ENCODE results near the gene COG3. TPM values are rescaled to one million over a fixed set of nuclear protein-coding genes. Genes with fewer than 3 reads are reported as not detected.
"Not testable (repeated sequence)": the region's sequence is repeated elsewhere in the genome, so short reads cannot be mapped to it uniquely, and the experiment has no call there.

Gene COG3, protein sequence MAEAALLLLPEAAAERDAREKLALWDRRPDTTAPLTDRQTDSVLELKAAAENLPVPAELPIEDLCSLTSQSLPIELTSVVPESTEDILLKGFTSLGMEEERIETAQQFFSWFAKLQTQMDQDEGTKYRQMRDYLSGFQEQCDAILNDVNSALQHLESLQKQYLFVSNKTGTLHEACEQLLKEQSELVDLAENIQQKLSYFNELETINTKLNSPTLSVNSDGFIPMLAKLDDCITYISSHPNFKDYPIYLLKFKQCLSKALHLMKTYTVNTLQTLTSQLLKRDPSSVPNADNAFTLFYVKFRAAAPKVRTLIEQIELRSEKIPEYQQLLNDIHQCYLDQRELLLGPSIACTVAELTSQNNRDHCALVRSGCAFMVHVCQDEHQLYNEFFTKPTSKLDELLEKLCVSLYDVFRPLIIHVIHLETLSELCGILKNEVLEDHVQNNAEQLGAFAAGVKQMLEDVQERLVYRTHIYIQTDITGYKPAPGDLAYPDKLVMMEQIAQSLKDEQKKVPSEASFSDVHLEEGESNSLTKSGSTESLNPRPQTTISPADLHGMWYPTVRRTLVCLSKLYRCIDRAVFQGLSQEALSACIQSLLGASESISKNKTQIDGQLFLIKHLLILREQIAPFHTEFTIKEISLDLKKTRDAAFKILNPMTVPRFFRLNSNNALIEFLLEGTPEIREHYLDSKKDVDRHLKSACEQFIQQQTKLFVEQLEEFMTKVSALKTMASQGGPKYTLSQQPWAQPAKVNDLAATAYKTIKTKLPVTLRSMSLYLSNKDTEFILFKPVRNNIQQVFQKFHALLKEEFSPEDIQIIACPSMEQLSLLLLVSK
- 8.8 TPM for polyA plus RNA-seq (2012; ENCODE audit: insufficient read depth, insufficient read length)

DNA sequence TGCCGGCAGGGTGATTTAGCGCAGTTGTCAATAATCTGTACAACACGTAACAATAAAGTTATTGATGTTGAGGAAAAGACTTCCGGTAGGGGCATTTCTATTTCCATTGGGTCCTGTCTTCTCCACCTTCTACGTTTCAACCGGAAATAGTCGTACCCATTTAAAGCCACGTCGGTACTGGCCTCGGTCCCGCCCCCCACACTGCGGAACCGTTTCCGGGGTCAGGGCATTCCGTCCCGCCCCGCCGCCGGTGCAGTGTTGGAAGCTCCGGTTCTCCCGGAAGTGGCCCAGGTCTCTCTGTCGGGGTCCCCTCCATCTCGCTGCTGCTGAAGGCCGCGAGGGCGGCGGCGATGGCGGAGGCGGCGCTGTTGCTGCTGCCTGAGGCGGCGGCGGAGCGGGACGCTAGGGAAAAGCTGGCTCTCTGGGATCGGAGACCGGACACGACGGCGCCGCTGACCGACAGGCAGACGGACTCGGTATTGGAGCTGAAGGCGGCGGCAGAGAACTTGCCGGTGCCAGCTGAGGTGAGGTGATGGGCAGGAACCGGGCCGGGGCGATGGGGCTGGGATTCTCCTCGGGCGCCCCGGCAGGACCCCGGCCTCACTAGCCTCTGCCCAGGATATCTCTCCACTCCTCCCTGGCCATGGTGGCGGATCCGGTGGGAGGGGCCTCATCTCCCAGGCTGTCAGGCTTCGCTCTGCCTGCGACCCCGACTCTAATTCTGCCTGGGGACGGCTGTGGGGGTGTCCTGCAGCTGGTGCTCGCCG is at the start of gene COG3:
Gene COG3, plus strand, starts transcription at position 253 of the 767 bp plus-strand sequence. Its CDS starts 98 bp downstream, at position 351.
- H3K4me3 ChIP-seq (ENCODE audit: low read length), result peak within 1 kb of the TSS; percentile 92
- DNase-seq (ENCODE audit: low read depth, low spot score), result peak; percentile 98

DNA sequence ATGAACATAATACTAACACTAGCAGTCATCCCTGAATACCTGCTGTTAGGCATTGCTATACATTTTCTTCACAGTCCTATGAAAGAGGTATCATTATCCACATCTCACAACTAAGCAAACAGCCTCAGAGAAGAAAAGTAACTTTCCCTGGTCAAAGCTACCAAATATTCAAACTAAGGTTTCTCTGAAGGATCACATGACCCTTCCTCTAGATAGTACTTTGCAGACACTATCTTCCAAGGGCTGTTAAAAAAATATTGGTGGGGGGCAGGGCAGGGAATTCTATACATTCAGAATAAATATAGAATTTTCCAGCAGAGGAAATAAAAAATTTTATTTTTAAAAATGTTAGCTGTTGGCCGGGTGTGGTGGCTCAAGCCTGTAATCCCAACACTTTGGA is 49.6 kb upstream of the COG3 start:
- H3K4me3 ChIP-seq (ENCODE audit: low read length), result no peak overlapping the region
- DNase-seq (ENCODE audit: low read depth, low spot score), result no peak

DNA sequence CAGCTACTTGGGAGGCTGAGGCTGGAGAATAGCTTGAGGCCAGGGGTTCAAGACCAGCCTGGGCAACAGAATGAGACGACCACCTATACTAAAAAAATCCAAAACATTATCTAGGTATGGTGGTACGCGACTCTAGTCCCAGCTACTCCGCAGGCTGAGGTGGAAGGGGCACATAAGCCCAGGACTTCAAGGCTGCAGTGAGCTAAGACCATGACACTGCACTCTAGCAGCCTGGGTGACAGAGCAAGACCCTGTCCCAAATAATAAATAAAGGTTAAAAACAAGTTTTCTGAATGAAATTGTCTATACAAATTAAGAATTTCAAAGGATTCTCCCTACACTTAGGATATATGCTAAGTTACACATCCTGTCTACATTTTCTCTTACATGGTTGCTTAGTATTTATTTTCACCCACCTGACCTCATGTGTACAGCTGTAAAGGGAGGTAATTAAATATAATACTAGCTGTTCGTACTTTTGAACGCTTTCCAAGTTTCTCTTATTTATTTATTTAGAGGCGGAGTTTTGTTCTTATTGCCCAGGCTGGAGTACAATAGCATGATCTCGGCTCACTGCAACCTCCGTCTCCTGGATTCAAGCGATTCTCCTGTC is 48.1 kb upstream of the COG3 start:
- no peak overlapping the region for H3K4me3 ChIP-seq (ENCODE audit: low read length)
- no peak for DNase-seq (ENCODE audit: low read depth, low spot score)

DNA sequence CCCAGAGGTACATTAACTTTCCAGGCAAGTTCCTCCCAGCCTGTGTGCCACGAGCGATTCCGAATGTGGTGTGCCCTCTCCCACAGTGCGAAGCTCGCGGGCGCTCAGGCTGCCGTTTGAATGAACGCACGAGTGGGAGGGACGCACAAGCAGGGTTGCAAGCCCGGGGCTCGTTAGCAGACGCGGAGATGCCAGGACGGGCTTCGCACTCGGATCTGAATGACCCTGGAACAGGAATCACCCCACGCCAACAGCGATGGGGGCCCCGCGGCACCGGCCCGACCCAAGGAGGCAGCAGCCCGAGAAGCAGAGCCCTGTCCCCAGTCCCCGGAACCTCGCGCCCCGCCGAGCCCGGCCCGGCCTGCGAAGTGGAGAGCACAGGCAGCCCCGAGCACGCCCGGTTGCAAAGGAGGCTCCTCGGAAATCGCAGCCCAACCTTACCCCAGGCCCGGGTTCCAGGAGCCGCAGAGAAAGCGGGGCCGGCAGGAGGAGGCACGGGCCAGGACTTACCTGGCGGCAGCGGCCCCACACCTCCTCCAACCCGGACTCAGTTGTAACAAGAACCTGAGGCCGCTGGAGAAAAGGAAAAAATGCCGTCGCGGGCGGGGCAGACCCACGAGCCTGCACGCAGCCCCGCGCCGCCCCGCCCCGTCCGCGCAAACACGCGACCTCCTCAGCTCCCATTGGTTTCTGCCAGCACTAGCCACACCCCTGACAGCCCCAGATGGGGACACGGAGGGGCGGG is 46.8 kb upstream of the COG3 start, which contains the start of gene SLC25A30:
Gene SLC25A30, minus strand, starts transcription at position 584 of the 745 bp plus-strand sequence. CDS start 6,948 bp downstream, outside the sequence.
- DNase-seq (ENCODE audit: low read depth, low spot score), result peak; percentile 70
- peak within 1 kb of the TSS; percentile 71 for H3K4me3 ChIP-seq (ENCODE audit: low read length)

DNA sequence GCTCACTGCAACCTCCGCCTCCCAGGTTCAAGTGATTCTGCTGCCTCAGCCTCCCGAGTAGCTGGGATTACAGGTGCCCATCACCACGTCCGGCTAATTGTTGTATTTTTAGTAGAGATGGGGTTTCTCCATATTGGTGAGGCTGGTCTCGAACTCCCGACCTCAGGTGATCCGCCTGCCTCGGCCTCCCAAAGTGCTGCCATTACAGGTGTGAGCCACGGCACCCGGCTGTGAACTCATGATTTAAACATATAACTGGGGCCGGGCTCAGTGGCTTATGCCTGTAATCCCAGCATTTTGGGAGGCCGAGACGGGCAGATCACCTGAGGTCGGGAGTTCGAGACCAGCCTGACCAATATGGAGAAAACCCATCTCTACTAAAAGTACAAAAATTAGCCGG is 45.4 kb upstream of the COG3 start:
- not testable (repeated sequence) for DNase-seq (ENCODE audit: low read depth, low spot score); H3K4me3 ChIP-seq (ENCODE audit: low read length)

DNA sequence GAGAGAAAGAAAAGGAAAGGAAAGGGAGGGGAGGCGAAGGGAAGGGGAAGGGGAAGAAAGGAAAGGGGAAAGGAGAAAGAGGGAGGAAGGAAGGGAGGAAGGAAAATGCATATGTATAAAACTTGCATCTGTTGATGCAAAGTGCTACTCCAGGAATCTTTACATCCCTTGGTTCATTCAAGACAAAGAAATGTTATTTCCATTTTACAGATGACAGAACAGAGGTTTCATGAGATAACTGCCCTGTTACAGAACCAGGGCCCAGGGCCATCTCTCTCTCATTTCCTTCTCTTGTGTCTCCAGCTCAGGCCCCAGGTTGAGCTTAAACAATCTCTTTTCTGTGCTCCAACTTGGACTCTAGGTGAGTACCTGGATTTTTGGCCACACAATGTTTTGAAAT is 44.8 kb upstream of the COG3 start:
- DNase-seq (ENCODE audit: low read depth, low spot score), result no peak
- no peak overlapping the region for H3K4me3 ChIP-seq (ENCODE audit: low read length)

DNA sequence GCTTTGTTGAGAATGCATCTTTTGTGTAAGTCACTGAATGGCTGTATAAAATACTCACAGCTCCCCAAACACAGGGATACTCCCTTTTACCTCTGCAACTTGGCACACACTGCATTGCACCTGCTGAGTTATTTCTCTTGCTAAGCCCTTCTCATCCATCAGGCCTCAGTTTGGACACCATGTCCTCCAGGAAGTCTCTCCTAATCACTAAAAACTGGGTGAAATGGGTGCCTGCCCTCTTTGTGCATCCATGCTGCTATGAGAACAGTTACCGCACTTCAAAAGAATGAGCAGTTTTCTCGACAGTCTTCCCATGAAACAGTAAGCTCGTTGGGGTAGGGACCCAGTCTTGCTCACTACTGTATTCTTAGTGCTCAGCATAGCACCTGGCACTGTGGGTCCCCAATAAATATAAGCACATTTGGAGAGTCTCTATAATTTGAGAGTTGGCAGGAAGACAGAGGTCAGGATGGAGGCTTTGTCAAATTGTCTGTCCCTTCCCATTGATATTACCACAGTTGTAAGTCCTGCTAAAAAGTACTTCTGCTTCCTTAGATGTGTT is 41.9 kb upstream of the COG3 start:
- DNase-seq (ENCODE audit: low read depth, low spot score), result no peak
- no peak overlapping the region for H3K4me3 ChIP-seq (ENCODE audit: low read length)

DNA sequence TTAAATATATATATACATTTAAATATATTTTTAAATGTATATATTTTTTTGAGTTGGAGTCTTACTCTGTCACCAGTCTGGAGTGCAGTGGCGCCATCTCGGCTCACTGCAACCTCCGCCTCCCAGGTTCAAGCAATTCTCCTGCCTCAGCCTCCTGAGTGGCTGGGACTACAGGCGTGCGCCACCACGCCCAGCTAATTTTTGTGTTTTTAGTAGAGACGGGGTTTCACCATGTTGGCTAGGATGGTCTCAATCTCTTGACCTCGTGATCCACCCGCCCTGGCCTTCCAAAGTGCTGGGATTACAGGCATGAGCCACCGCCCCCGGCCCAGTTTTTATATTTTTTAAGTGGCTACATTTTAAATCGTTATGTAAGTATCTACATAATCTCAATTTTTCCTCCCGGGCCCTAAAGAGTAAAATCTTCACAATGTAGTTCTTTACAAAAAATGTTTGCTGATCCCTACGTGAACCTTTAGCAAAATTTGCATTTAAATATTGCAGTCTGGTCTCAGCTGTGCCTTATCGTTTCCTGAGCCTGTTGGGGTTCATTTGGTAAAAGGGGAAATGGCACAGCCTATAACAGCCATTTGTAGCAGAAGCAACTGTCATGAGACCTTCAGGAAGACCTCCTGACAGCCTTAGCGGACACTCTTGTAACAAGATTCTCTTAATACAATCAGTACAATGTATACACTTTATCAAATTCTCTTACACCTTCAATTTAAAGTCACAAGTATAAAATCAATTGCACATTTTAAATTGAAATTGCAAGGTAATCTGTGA is 38.5 kb upstream of the COG3 start:
- not testable (repeated sequence) for H3K4me3 ChIP-seq (ENCODE audit: low read length); DNase-seq (ENCODE audit: low read depth, low spot score)

DNA sequence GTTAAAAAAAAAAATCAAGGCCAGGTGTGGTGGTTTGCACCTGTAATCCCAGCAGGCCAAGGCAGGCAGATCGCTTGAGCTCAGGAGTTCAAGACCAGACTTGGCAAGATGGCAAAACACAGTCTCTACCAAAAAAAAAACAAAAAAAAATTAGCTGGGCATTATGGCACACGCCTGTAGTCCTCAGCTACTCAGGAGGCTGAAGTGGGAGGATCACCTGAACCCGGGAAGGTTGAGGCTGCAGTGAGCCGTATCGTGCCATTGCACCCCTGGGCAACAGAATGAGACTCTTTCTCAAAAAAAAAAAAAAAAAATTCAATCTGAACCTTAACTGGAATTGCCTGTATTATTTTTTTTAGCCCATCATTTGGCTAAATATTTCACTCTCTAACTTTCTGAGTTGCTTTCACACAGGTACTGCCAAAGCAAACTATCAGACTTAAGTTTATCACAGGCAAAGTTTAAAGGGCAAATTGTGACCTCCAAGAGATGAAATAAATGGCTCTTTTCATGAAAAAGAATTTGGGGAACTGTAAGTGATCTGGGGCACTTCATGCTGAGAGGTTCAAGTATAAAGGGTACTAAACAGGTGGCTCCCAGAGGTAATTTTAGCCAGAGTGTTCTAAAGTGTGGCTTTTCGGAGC is 31.9 kb upstream of the COG3 start:
- H3K4me3 ChIP-seq (ENCODE audit: low read length), result no peak overlapping the region
- no peak for DNase-seq (ENCODE audit: low read depth, low spot score)

DNA sequence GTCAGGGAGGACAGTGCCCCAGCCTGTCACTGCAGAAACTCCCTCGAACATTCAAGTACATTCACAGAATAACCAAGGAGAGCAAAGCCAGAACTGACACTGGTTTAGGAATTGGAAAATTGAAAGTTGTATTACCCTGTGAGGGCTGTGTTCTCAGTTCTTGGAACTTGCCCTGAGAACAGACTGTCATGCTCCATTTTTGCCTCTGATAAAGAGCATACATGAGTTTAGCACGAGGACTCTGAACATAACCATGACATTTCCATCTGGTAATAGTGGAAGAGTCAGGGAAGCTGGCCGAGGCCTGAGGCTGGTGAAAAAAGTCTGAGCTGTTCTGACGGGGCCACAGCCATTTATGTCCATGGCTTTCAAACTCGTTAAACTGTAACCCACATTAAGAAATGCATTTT is 31.4 kb upstream of the COG3 start:
- DNase-seq (ENCODE audit: low read depth, low spot score), result no peak
- no peak overlapping the region for H3K4me3 ChIP-seq (ENCODE audit: low read length)

DNA sequence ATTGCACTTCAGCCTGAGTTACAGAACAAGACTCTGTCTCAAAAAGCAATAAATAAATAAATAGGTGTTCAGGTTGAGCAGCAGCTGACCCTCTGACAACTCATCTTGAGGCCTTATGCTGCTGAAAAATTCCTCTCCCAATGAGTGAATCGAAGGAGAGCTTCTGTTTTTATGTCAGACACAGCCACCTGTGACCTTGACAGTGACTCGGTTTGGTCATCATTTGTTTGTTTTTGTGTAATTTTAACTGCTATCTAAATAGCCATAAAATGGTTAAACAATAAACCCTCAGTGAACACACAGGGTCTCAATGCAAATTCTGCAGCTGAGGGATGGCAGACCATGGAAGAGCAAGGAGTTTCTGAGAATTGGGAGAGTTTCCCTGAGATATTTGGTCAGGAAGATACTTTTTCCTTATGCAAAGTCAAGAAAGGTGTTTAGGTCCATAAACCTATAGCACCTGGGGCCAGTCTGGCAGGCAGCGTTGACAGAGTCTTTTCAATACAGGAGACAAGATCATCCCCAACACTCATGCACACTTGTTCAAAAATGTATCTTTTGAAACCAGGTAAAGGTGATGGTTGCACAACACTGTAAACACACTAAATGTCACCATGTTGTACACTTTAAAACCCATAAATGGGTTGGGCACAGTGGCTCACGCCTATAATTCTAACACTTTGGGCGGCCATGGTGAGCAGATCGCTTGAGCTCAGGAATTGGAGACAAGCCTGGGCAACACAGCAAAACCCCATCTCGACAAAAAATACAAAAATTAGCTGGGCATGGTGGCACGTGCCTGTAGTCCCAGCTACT is 30.0 kb upstream of the COG3 start:
- no peak overlapping the region for H3K4me3 ChIP-seq (ENCODE audit: low read length)
- DNase-seq (ENCODE audit: low read depth, low spot score), result no peak

DNA sequence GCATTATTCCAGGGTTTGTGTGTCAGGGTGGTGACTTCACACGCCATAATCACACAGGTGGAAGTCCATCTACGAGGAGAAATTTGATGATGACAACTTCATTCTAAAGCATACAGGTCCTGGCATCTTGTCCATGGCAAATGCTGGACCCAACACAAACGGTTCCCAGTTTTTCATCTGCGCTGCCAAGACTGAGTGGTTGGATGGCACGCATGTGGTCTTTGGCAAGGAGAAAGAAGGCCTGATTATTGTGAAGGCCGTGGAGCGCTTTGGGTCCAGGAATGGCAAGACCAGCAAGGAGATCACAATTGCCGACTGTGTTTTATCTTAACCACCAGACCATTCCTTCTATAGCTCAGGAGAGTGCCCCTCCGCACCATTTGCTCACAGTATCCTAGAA is 28.4 kb upstream of the COG3 start:
- no peak for DNase-seq (ENCODE audit: low read depth, low spot score)
- no peak overlapping the region for H3K4me3 ChIP-seq (ENCODE audit: low read length)

DNA sequence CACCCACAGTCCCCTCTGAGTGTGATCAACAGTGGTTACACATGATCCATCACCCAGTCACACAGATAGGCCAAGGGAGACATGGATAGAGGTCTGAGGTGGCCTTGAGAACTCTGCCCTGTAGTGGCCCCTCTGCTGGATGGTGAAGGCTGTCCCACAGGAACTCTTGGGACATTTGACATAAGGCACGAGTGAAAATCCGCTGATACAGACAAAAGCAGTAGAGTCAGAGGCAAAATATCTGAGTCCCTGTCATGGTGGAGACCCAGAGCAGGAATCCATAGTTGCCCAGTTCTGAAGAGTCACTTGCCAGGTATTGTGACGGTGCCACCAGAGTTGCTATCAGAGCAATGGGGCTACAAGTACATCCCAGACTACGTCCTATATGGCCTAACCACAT is 27.8 kb upstream of the COG3 start:
- no peak overlapping the region for H3K4me3 ChIP-seq (ENCODE audit: low read length)
- DNase-seq (ENCODE audit: low read depth, low spot score), result no peak

DNA sequence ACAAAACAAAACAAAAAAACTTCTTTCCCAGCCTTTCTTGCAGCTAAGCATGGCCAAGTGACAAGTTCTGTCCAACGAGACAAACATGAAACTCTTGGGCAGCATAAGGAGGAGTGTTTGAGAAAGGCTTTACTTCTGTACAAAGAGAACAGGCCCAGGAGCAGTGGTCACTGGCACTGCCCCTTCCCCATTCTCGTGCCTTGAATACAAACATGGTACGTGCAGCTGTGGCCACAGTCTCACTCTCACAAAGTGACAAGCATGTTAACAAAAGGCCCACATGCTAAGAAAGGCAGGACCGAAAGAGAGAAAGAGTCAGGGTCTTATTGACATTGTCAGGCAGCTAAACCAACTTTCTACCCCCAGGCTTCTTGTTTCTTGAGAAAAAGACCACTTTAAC is 26.8 kb upstream of the COG3 start:
- no peak overlapping the region for H3K4me3 ChIP-seq (ENCODE audit: low read length)
- no peak for DNase-seq (ENCODE audit: low read depth, low spot score)

DNA sequence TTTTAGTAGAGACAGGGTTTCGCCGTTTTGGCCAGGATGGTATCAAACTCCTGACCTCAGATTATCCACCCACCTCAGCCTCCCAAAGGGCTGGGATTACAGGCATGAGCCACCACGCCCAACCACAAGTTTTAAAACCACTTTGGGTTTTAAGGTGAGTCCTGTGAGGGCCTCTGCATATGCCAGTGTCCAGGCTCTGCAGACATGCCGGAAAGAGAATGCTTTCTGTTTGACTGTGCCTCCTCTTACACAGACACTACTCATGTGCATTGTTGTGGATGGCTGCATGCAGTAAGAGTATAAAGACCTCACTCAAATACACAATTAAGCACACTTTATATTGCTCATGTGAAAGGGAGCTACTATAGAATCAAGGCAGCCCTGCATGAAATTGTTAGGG is 25.7 kb upstream of the COG3 start:
- no peak for DNase-seq (ENCODE audit: low read depth, low spot score)

DNA sequence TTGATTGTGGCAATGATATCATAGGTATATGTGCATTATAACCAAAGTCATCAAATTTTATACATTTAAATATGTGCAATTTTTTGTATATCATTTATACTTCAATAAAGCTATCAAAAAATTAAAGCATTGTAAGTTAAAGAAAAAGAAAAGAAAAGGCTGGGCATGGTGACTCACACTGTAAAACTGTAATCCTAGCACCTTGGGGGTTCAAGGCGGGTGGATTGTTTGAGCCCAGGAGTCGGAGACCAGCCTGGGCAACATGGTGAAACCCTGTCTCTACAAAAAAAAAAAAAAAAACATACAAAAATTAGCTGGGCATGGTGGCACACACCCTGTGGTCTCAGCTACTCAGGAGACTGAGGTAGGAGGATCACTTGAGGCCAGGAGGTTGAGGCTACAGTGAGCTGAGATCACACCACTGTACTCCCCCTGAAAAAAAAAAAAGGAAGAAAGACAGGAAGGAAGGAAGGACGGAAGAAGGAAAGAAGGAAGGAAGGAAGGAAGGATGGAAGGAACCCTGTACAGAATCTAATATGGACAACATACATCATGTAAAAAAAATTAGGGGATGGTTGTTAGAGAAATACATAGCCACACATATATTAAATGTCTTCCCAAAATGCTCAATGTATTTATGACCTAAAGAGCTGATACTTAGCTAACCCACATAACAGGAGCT is 24.8 kb upstream of the COG3 start:
- H3K4me3 ChIP-seq (ENCODE audit: low read length), result no peak overlapping the region
- no peak for DNase-seq (ENCODE audit: low read depth, low spot score)

More for the DNA sequence above, 25.7 kb upstream of the COG3 start:
- no peak overlapping the region for H3K4me3 ChIP-seq (ENCODE audit: low read length)

All from Jurkat, Clone E6-1 (cell line).